ENCODE data around the gene LRP1. TPM values are rescaled to one million over a fixed set of nuclear protein-coding genes. Genes with fewer than 3 reads are reported as not detected.

Gene LRP1
- total and polyA plus RNA-seq, 2 experiments from 2014 or later, result 26.6 to 145 TPM

GRCh38 chr12:57190821-57191220 lies 62.5 kb downstream of the LRP1 start (continued):
- TF ChIP-seq ZNF462 (CRISPR knock-in tag; IDR thresholded peaks at IDR 0.05) (no peak), CTCF (conservative IDR thresholded peaks at IDR 0.05; ENCODE audit: low read depth in 2 of 2) (no peak), STAT1 (IDR thresholded peaks at IDR 0.05; ENCODE audit: unreplicated experiment) (no peak)

- Histone ChIP-seq H3K4me1 (ENCODE audit: insufficient read depth) (no peaks in the 10 kb centered on the region), H3K4me2 (no peak overlapping the region), H3F3A (replicated peaks; ENCODE audit: low read depth) (peaks cover 12% of the 10 kb centered on the region; the same call in 1 of the 2 replicates), H4K20me1 (replicated peaks; ENCODE audit: insufficient read depth) (no peaks in the 10 kb centered on the region; the same call in 1 of the 2 replicates), H3K4me3 (no peak overlapping the region), H3K9me2 (ENCODE audit: insufficient read depth) (no peaks in the 10 kb centered on the region), H2AFZ (no peak overlapping the region), H3K27ac (ENCODE audit: low read depth) (no peak overlapping the region), H3K36me3 (ENCODE audit: insufficient read depth) (peaks cover 27% of the 10 kb centered on the region), H3K27me3 (ENCODE audit: insufficient read depth) (no peaks in the 10 kb centered on the region), H3K79me2 (replicated peaks; ENCODE audit: insufficient read depth) (no peaks in the 10 kb centered on the region)
- H3K27me3 Mint-ChIP-seq (ENCODE audit: insufficient read depth, low read depth, poor library complexity), result peaks cover 26% of the 10 kb centered on the region
- no peak overlapping the region for H3K4me3 Mint-ChIP-seq
- no peak overlapping the region for H3K27ac Mint-ChIP-seq
- H3K4me1 Mint-ChIP-seq, result no peaks in the 10 kb centered on the region
- ATAC-seq (no peak), DNase-seq (ENCODE audit: low spot score) (no peak)
- TF ChIP-seq JUNB (IDR thresholded peaks at IDR 0.05; ENCODE audit: unreplicated experiment), result no peak
- no peak for TF ChIP-seq ZNF114 (CRISPR knock-in tag; IDR thresholded peaks at IDR 0.05)
- no peak for TF ChIP-seq POLR2AphosphoS5 (IDR thresholded peaks at IDR 0.05; ENCODE audit: low read depth)
- TF ChIP-seq NANOG (IDR thresholded peaks at IDR 0.05; ENCODE audit: borderline replicate concordance), result no peak
- no peak for TF ChIP-seq CTCF (conservative IDR thresholded peaks at IDR 0.05; ENCODE audit: low read depth in 2 of 2)
- no peak for TF ChIP-seq CREB1 (CRISPR knock-in tag; IDR thresholded peaks at IDR 0.05; ENCODE audit: low read depth)
- no peak for TF ChIP-seq STAT1 (IDR thresholded peaks at IDR 0.05; ENCODE audit: unreplicated experiment)
- no peak for TF ChIP-seq ZNF331 (CRISPR knock-in tag; IDR thresholded peaks at IDR 0.05; ENCODE audit: low read depth)
- no peak for TF ChIP-seq EZH2 (IDR thresholded peaks at IDR 0.05; ENCODE audit: low read depth, unreplicated experiment)
- TF ChIP-seq EZH2phosphoT487 (IDR thresholded peaks at IDR 0.05; ENCODE audit: unreplicated experiment), result no peak
- peaks cover 97% of the 10 kb centered on the region for H3K36me3 Mint-ChIP-seq (ENCODE audit: low read depth)
- H3K9me3 Mint-ChIP-seq, result no peaks in the 10 kb centered on the region; the same call in 2 of the 3 replicates
Observed at GRCh38 chr12:57191410-57191809, 63.1 kb downstream of the LRP1 start.
